ENCODE results near the gene ZNF747. TPM values are rescaled to one million over a fixed set of nuclear protein-coding genes. Genes with fewer than 3 reads are reported as not detected.

ZNF747 gene
- total RNA-seq, 1 experiment from 2014 or later = 14.5 TPM

DNA sequence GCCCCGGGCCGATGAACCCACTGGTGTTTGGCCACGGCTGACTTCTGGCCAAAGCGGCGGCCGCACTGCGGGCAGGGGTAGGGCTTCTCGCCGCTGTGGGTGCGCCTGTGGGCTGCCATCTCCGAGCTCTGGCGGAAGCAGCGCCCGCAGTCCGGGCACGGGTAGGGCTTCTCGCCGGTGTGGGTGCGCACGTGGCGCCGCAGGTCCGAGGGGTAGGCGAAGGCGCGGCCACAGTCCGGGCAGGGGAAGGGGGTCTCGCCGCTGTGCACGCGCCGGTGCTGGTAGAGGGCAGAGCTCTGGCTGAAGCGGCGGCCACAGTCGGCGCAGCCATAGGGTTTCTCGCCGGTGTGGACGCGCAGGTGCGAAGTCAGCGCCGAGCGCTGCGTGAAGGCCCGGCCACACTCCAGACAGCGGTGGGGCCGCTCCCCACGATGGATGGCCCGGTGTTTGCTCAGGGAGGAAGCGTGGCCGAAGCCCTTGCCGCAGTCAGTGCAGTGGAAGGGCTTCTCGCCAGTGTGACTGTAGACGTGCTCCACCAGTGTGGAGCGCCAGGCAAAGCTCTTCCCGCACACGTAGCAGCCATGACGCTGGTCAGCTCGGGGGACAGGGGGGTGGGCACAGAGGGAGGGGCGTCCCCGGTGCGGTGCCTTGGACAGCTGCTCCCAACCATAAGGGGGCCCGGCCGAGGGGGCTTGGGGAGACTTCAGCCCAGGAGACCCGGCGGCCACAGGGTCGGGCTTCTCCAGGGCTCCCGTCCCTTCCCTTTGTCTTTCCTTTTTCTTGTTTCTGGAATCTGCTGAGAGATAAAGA lies 20.9 kb upstream of the ZNF747 start:
- H3K27me3 ChIP-seq (ENCODE audit: insufficient read depth, low read depth) = no peaks in the 10 kb centered on the region
- POLR2A ChIA-PET (ENCODE audit: unreplicated experiment) = no interaction called here
- intact Hi-C loops (cut with micrococcal nuclease; ENCODE audit: unreplicated experiment) = loop anchor here (10.0 kb wide), 1 partner anchor 209 kb away; the partner anchor contains the start of genes CFAP119 and RNF40
- CTCF ChIA-PET = interaction anchor here (1.6 kb wide), 1 partner anchor 21 kb away, joined by 6 read pairs; the partner anchor contains the start of gene ZNF747
- H3F3A ChIP-seq (ENCODE audit: insufficient read depth, low read depth) = peaks cover 29% of the 10 kb centered on the region; the same call in 1 of the 2 replicates
- no TSS peak for BruUV-seq (replicated peaks)
- peaks cover 19% of the 10 kb centered on the region for H3K79me2 ChIP-seq (ENCODE audit: low read depth)
- H3K9me2 ChIP-seq (ENCODE audit: insufficient read depth) = no peaks in the 10 kb centered on the region
- no peaks in the 10 kb centered on the region for H3K36me3 ChIP-seq (ENCODE audit: low read depth)
- H4K20me1 ChIP-seq (ENCODE audit: insufficient read depth) = no peaks in the 10 kb centered on the region
- H3K4me1 ChIP-seq (replicated peaks; ENCODE audit: insufficient read depth) = peaks cover 14% of the 10 kb centered on the region
- H3K4me3 ChIP-seq = no peak overlapping the region
- DNase-seq = no peak
- no peak overlapping the region for H3K4me2 ChIP-seq
- no peak for TF ChIP-seq EZH2 (IDR thresholded peaks at IDR 0.05; ENCODE audit: low read depth)
- TF ChIP-seq, protein P1, sequence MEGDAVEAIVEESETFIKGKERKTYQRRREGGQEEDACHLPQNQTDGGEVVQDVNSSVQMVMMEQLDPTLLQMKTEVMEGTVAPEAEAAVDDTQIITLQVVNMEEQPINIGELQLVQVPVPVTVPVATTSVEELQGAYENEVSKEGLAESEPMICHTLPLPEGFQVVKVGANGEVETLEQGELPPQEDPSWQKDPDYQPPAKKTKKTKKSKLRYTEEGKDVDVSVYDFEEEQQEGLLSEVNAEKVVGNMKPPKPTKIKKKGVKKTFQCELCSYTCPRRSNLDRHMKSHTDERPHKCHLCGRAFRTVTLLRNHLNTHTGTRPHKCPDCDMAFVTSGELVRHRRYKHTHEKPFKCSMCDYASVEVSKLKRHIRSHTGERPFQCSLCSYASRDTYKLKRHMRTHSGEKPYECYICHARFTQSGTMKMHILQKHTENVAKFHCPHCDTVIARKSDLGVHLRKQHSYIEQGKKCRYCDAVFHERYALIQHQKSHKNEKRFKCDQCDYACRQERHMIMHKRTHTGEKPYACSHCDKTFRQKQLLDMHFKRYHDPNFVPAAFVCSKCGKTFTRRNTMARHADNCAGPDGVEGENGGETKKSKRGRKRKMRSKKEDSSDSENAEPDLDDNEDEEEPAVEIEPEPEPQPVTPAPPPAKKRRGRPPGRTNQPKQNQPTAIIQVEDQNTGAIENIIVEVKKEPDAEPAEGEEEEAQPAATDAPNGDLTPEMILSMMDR (conservative IDR thresholded peaks at IDR 0.05) = no peak
- no peak overlapping the region for H2AFZ ChIP-seq
- no peak overlapping the region for H3K27ac ChIP-seq
- no peaks in the 10 kb centered on the region for H3K9me3 ChIP-seq (ENCODE audit: insufficient read depth, low read depth)

GRCh38 chr16:30554557-30555314 lies 20.1 kb upstream of the ZNF747 start:
- Histone ChIP-seq H3K27ac (no peak overlapping the region), H3K79me2 (ENCODE audit: low read depth) (peaks cover 19% of the 10 kb centered on the region), H4K20me1 (ENCODE audit: insufficient read depth) (no peaks in the 10 kb centered on the region), H2AFZ (no peak overlapping the region), H3K9me2 (ENCODE audit: insufficient read depth) (no peaks in the 10 kb centered on the region), H3F3A (ENCODE audit: insufficient read depth, low read depth) (peaks cover 26% of the 10 kb centered on the region; the same call in 1 of the 2 replicates), H3K4me2 (no peak overlapping the region), H3K4me1 (replicated peaks; ENCODE audit: insufficient read depth) (peaks cover 12% of the 10 kb centered on the region), H3K4me3 (no peak overlapping the region), H3K9me3 (ENCODE audit: insufficient read depth, low read depth) (no peaks in the 10 kb centered on the region), H3K36me3 (ENCODE audit: low read depth) (no peaks in the 10 kb centered on the region), H3K27me3 (ENCODE audit: insufficient read depth, low read depth) (no peaks in the 10 kb centered on the region)
- DNase-seq = no peak
- no TSS peak for BruUV-seq (replicated peaks)
- ChIA-PET CTCF (interaction anchor here (1.6 kb wide), 1 partner anchor 20 kb away, joined by 6 read pairs; the partner anchor contains the start of gene ZNF747), POLR2A (ENCODE audit: unreplicated experiment) (interaction anchor here (0.6 kb wide), 1 partner anchor 21 kb away, joined by 3 read pairs; no protein-coding TSS in a partner anchor)
- intact Hi-C loops (cut with micrococcal nuclease; ENCODE audit: unreplicated experiment) = loop anchor here (10.0 kb wide), 1 partner anchor 210 kb away; the partner anchor contains the start of genes CFAP119 and RNF40
- TF ChIP-seq, protein P1 (conservative IDR thresholded peaks at IDR 0.05) = no peak

- Histone ChIP-seq H2AFZ (no peak overlapping the region), H3F3A (ENCODE audit: insufficient read depth, low read depth) (peaks cover 20% of the 10 kb centered on the region), H3K9me2 (ENCODE audit: insufficient read depth) (no peaks in the 10 kb centered on the region), H3K9me3 (ENCODE audit: insufficient read depth, low read depth) (no peaks in the 10 kb centered on the region), H3K4me2 (no peak overlapping the region), H3K27me3 (ENCODE audit: insufficient read depth, low read depth) (no peaks in the 10 kb centered on the region), H4K20me1 (ENCODE audit: insufficient read depth) (no peaks in the 10 kb centered on the region), H3K79me2 (ENCODE audit: low read depth) (peaks cover 19% of the 10 kb centered on the region), H3K36me3 (ENCODE audit: low read depth) (no peaks in the 10 kb centered on the region), H3K27ac (no peak overlapping the region), H3K4me3 (no peak overlapping the region), H3K4me1 (replicated peaks; ENCODE audit: insufficient read depth) (peaks cover 8% of the 10 kb centered on the region)
- no peak for TF ChIP-seq EZH2 (IDR thresholded peaks at IDR 0.05; ENCODE audit: low read depth)
- TF ChIP-seq, protein P1 (conservative IDR thresholded peaks at IDR 0.05) = no peak
- intact Hi-C loops (cut with micrococcal nuclease; ENCODE audit: unreplicated experiment) = loop anchor here (10.0 kb wide), 1 partner anchor 211 kb away; the partner anchor contains the start of genes CFAP119 and RNF40
- POLR2A ChIA-PET (ENCODE audit: unreplicated experiment) = no interaction called here
- BruUV-seq (replicated peaks) = no TSS peak
- CTCF ChIA-PET = interaction anchor here (1.6 kb wide), 1 partner anchor 18 kb away, joined by 6 read pairs; the partner anchor contains the start of gene ZNF747
- DNase-seq = no peak
Observed at GRCh38 chr16:30553393-30553899, 18.8 kb upstream of the ZNF747 start.

Data from PC-9 (cell line).